ELR (cell line): ENCODE data around the gene FAM83E.
"Not testable (repeated sequence)": the region's sequence is repeated elsewhere in the genome, so short reads cannot be mapped to it uniquely, and the experiment has no call there.

Experiments used
- DNase-seq: peaks from one replicate; pipeline ENCODE4 v3.0.0-alpha.2; 2015; ENCODE audit warnings: low read depth

FAM83E gene

DNA sequence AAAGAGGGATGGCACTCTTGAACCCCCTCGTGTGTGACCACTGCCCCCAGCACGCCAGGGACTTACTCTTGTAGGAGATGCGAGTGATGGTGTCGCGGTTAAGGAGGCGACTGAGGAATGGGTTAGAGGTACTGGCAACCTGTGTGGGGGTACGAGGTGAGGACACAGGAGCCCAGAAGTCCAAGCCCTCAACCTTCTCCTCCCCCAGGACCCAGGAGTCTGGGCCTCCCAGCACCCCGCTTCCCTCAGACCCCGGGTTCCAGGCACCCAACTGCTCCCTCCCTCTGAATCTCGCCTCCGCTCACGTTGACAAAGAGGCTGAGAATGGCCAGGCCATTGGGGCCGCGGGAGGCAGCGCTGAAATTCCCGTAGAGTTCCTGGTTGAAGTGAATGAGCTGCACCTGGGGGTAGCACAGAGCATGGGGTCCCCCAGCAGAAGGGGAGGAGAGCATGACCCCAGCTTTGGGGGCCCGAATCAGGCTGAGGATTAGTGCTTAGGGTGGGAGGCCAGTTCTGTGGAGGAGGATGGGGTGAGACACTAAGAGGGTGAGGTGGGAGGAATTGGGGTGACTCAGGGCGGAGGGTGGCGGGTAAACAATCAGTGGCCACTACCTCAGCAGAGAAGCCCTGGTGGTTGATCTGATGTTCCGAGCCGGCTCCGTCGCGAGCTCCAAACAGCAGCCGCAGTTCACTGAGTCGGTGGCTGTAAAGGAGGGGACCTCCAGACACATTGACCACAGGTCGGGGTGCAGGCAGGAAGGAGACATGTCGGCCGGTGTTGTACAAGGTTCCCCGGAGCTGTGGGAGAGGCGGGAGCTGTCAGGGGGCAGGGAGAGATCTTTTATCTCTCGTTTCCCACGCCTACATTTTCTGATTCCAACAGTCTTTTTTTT is 24.9 kb upstream of the FAM83E start:
- no peak for DNase-seq

DNA sequence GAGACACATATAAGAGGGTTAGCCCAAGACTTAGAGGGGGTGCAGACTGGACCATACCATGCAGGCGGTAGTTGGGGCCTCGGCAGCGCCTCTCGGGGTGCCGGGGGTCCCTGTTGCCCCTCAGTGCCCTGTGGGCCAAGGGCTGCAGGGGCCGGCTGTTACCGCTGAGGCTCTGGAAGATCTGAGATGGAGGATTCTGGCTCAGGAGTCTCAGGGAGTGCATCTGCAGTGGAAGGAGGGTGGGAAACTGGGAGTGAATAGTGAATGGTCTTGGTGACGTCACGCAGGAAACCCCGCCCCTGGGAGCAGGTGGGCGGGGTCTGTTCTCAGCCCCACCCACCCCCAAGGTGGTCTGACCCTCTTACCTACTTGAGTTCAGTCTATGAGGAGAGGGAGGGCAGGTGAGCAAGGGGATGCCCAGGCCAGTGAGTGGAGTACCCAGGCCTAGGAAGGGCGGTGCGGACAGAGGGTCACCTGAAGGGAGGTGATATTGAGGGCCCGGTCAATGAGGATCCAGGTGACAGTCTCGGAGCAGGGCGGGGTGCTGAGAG is 24.0 kb upstream of the FAM83E start:
- DNase-seq: no peak

DNA sequence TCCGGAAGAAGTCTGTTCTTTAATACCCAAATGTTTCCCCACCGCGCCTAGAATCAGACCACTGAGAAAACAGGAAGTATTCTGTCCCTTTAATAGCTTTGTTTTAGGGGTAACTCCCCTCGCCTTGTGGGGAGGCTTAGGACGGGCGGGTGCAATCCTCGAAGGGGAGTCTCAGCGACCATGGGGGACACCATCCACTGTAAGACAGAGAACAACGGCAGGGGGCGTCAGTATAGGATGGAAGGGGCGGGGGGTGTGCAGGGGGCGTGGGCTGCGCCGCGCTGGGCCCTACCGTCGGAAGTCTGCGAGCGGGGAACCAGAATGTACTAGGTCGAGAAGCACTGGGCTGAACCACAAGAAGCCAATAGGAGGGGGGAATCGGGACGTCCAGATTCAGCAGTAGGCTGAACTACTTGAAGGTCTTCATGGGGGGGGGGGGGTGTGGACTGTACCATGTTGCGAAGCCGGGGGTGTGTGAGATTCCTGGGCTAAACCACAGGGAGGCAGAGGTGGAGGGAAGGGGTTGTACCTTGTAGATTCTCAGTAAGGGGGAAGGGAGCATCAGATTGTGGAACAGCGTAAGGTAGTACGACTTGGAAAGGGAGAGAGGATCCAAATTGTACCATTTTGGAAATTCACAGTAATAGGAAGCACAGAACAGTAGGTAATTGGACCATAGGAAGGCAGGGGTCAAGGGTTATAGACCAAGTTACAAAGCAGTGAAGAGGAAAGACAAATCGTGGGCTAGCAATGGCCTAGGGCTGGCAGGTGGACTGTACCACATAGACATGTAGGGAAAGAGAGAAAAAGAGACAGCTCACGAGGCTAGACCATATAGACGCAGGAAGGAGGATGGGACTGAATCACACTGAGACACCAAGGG is 23.3 kb upstream of the FAM83E start:
- peak; percentile 91 for DNase-seq

DNA sequence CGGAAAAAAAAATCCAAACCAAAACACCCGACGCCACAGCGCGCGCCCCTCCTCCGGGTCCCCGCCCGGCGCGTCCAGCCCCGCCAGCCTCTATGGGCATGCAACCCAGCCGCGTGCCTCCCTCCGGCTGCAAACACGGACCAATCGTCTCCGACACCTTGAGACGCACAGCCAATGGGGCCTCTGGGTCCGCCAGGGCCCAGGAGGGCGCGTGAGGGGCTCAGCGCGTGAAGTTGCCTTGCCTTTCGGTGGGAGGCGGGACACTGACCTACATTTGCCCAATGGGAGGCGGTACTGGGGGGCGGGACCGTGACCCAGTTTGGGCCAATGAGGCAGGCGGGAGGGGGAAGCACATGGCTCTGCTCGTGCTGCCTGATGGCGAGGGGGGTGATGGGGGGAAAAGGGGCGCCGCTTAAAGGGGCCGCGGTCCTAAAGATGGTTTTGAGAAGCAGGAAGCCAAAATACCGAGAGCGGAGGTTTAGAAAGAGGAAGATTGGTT is 22.6 kb upstream of the FAM83E start:
- DNase-seq: peak; percentile 96

DNA sequence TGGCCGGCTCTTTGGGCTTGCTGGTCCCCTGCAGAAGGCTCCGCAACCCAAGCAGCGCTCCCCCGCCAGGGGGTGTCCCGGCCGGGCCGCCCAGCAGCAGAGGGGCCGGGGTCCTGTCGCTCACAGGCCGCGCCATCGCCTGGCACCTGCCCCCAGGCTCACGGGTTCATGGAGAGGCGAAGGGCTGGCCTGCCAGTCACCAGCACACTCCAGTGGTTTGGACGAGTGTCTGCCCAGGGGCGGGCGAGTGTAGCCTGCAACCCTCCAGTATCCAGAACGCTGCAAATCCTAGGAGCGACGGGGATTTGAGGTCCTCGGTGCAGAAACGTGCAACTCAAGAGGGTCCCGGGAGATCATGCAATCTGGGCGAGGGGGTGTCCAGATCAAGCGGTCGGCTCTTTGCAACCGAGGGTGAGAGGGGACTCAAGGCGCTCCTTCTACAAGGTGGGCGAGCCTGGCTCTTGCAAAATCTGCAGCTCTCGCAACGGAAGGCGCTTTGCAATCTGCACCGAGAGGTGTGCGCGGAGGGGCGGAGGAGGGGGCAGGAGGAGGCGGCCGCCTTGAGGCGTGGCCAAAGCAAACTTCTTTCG is 22.1 kb upstream of the FAM83E start, which contains the start of gene DBP:
DBP (minus strand) TSS at position 521 of the 590 bp plus-strand sequence; CDS start at position 136, 385 bp downstream.
- peak; percentile 40 for DNase-seq

DNA sequence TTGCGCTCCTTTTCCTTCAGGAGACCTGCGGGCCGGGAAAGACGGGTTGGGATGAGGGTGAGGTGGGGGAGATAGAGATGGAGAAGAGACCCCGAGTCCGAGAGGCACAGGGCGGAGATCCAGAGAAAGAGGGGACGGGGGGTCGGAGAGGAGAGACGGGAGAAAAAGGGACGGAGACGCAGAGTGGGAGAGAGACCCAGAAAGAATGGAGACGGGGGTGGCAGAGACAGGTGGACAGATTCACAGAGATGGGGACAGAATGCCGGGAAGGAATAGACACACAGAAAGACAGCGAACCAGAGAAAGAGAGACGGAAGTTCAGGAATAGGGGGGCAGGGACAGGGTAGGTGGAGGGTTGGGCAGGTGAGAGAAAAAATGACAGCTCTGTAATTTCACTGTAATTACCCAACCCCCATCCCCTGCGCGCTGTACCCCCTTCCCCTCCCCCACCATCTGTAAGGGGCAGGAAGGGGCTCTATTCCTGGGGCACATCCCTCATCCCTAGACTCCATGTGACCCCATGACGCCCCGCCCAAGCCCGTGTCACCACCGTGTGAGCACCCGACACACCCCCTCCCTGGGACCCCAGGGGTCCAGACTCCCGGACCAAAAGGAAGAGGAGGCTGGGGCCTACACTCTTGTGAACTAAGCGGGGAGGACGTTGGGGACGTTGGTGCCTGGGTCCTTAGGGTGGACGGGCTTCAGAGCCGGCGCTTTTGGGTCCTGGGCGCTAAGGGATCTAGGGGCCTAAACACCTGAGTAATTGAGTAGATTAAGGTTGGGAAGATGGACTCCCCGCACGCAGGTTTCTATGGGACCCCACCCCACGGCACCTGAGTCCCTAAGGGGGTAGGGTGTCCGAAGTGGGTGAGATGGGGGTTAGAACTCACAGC is 21.3 kb upstream of the FAM83E start:
- no peak for DNase-seq

DNA sequence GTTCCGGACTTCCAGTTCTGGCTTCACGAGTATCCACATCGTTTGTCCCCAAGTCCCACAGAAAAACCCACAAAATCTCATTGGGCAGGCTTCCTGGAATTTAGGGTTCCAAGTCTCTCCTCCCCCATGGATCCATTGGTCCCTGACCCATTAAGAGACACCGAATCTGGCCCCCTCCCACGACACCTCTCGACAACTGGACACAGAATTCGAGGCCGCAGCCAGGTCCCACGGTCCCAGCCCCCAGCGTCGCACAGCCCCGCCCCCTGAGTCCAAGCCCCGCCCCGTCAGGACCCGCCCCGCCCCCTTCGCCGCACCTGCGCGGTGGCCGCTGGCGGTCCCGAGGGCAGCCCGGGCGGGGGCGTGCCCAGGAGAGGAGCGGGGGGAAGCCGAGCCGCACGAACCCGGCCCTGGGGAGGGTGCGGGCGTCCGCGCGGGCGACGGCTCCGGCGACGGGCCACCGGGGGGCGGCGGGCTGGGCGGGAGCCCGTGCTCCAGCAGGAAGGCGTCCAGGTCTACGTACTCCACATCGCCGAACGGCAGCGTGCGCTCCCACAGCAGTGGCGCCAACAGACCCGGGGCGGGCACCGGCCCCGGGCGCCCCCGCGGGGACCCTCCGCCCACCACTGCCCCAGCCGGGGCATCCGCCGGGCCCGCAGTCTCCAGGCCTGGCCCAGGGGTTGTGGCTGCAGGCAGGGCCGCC is 20.5 kb upstream of the FAM83E start:
- DNase-seq: peak; percentile 50

DNA sequence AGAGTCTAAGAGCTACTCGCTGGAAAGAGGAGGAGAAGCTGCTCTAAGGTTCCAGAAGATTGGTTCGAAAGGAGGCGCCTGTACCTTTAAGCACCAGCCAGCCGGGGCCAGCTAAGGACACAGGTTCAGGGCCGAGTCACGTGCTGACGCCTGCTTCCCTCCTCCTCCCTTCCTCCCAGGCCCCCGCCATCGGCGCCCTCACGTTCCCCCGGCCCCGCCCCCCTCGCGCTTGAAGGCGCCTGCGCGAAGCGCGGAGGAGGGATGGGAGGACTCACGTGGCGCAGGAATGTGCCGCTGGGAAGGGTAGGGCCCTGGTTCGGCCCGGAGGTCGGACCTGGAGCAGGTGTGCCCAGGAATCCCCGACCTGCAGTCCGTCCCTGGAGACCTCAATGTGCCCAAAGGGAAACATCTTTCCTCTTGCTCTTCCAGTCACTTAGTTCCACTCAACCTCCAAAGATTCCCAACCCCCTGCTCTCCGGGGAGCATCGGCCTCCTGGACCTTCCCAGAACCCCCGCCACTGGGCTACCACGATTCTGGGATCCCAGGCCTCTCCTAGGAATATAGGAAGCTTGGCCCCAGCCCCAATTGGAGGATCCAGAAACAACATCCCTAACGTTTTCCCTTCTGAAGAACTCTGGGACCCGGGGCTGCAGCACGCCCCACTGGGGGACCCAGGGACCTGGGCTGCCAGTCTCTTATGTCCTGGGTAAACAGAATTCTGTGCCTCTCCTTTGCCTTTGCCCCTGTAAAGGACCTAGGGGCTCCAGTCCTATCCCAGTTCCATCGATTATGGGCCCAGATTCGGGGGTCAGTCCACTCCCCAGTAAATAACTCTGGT is 19.8 kb upstream of the FAM83E start:
- DNase-seq: peak; percentile 95

DNA sequence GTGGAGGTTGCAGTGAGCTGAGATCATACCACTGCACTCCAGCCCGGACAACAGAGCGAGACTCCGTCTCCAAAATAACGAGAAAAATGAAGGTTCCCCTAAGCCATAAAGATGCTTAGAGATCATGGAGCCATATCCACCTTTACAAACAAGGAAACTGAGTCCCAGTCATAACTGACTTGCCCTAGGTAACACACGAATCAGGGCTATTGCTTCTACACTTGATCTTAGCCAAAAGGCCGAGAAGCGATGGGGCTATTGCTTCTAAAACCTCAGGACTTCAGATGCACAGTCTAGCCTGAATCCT is 19.1 kb upstream of the FAM83E start:
- no peak for DNase-seq

DNA sequence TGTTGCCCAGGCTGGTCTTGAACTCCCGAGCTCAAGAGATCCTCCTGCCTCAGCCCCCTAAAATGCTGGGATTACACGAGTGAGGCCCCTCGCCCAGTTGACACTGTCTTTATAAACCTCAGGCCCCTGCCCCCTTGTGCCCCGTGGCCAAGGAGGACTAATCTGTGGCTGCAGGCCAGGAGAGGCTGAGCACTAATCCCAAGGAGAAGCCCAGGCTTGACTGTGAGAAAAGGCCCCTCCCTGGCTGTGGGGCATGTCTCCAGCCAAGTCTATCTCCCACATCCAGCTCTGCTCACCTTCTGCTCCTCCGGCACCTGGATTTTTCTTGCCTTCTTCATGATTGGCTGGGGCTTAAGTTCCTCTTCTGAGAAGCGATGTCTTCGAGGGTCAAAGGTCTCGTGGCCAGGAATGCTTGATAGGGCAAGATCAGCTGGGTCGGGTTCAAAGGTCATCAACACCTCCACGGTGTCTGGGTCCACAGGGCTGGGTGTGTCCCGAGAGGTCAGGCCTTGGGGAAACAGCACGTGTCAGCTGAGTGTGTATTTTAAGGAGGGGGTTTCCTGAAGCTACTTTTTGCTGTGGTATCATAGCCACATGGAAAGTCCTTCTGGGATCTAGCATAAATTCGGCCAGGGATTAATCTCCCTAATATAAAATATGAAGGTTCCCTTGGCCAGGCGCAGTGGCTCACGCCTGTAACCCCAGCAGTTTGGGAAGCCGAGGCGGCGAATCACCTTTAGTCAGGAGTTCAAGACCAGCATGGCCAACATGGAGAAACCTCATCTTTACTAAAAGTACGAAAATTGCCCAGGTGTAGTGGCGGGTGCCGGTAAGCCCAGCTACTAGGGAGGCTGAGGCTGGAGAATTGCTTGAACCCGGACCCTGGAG is 18.5 kb upstream of the FAM83E start:
- DNase-seq: no peak

DNA sequence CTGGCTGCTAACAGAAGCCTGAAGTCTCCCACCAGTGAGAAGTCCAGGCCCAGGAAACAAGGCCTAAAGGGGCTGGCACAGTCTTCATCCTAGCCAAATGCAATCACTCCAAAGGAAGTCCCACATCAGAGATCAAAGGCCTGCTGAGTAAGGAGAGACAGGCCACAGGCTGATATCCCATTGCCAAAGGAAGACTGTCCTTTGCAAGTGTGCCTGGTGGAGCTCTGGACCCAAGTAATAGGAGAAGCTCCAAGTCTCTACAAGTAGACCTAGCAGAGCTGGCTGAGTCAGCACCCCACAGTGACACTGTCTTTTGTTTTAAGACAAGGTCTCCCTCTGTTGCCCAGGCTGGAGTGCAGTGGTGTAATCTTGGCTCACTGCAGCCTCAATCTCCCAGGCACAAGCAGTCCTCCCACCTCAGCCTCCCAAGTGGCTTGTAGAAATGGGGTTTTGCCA is 17.8 kb upstream of the FAM83E start:
- DNase-seq: peak; percentile 50

DNA sequence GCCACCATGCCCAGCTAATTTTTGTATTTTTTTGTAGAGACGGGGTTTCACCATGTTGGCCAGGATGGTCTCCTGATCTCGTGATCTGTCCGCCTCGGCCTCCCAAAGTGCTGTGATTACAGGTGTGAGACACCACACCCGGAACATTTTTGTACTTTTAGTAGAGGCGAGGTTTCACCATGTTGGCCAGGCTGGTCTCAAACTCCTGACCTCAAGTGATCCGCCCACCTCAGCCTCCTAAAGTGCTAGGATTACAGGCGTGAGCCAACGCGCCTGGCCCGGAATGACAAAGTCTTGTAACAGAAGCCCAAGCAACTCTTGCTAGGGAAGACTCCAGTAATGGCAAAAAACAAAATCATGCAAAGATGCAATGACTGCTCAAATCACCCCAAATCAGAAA is 17.4 kb upstream of the FAM83E start:
- DNase-seq: not testable (repeated sequence)

DNA sequence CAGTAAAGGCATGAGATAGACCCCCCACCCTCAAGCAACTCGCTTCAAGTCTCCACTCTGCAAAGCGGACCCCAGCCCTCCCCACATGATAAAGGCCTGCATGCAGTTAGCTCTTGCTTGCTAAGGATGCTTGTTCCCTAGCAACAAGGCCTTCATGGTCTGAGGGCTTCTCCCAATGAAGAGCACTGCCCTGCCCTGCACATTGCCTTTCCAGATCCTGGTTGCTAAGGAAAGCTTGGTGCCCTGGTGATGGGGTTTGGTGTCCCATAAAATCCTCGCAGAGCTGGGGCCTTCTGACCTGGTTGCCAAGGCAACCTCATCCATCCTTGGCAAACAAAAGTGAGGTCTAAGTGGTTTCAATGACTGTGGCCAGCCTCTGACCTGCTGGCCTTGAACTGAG is 16.3 kb upstream of the FAM83E start:
- DNase-seq: no peak

DNA sequence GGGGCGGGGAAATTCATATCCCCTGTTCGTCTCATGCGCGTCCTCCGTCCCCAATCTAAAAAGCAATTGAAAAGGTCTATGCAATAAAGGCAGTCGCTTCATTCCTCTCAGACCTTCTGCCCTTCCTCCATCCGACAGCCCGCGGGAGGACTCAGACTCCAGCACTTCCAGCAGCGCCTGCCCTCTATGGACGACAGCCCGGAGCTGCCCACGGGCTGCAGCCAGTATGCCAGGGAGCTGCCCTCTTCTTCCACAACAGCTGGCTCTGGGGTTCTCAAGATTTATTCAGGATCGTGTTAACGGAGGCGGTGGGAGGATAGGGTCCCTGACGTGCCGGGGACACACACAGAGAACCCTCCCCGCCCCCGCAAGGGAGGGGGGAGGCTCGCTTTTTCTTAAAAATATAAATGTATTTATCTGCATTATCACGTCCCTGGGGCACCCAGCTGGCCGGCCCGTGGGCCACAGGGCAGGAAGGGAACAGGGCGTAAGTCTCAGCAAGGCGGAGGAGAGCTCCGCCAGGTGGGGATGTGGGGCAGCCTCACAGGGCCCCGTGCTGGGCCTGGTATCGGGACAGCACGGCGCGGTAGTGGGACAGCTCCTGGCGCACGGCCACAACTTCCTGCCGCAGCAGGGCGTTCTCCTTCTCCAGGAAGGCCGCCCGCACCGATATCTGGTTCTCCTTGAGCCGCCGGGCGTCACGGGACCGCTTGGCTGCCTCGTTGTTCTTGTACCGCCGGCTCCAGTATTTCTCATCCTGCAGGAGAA is 15.6 kb upstream of the FAM83E start:
- no peak for DNase-seq

DNA sequence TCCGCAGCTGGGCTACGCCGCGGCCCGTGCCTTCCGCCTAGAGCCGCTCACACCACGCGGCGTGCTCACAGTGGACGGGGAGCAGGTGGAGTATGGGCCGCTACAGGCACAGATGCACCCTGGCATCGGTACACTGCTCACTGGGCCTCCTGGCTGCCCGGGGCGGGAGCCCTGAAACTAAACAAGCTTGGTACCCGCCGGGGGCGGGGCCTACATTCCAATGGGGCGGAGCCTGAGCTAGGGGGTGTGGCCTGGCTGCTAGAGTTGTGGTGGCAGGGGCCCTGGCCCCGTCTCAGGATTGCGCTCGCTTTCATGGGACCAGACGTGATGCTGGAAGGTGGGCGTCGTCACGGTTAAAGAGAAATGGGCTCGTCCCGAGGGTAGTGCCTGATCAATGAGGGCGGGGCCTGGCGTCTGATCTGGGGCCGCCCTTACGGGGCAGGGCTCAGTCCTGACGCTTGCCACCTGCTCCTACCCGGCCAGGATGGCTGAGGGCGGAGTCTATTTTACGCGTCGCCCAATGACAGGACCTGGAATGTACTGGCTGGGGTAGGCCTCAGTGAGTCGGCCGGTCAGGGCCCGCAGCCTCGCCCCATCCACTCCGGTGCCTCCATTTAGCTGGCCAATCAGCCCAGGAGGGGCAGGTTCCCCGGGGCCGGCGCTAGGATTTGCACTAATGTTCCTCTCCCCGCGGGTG is 14.9 kb upstream of the FAM83E start:
- DNase-seq: no peak

DNA sequence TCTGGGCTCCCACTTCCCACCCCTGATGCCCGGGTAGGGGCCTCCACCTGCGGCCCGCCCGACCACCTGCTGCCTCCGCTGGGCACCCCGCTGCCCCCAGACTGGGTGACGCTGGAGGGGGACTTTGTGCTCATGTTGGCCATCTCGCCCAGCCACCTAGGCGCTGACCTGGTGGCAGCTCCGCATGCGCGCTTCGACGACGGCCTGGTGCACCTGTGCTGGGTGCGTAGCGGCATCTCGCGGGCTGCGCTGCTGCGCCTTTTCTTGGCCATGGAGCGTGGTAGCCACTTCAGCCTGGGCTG is 14.4 kb upstream of the FAM83E start:
- DNase-seq: no peak
